Lower leg skin (tissue), 4 donors: Measurements from ENCODE around the gene RTN4IP1. TPM values are rescaled to one million over a fixed set of nuclear protein-coding genes. Genes with fewer than 3 reads are reported as not detected.

Source experiments
- DNase-seq, 2 donors: peaks; one replicate each; pipeline ENCODE4 v3.0.0-alpha.2; 2019; ENCODE audit warnings: low spot score in 2 of 2
- H3K4me3 ChIP-seq: fragments of 200-600 bp; sonication (generic); 2 replicates; pipeline ENCODE4 v1.5.1; 2017; ENCODE audit warnings: mild to moderate bottlenecking, low read depth; ENCODE audit not compliant: poor library complexity, severe bottlenecking
- CTCF ChIP-seq, 3 donors: fragments of 450-650 bp; IDR thresholded peaks; one replicate each; pipeline ENCODE4 v1.5.1; 2016; ENCODE audit warnings: antibody characterized with exemption in 3 of 3, mild to moderate bottlenecking in 3 of 3, moderate library complexity in 2 of 3
- POLR2A ChIP-seq, 2 donors: fragments of 450-650 bp; IDR thresholded peaks; one replicate each; pipeline ENCODE4 v1.6.1; 2016 to 2017; ENCODE audit warnings: antibody characterized with exemption in 2 of 2, mild to moderate bottlenecking in 1 of 2, moderate library complexity in 1 of 2
- WGBS, 2 donors: methylation state at CpG; one replicate each; pipeline ENCODE4 v1.1.5; 2018; 5-methylcytosine and 5-hydroxymethylcytosine counted together
- intact Hi-C: fragments of 100-400 bp; cut with DNase I; formaldehyde crosslinking; loops from one replicate; pipeline ENCODE4 v1.15.0; 2023; ENCODE audit warnings: low total_unique reads
- total RNA-seq, 4 donors: library from RNA; depleted of rRNA; stranded (reverse); fragments of >200 nt; gene quantifications; one replicate each; pipeline ENCODE4 v1.1.0, GENCODE V29; 2016

Gene RTN4IP1
- total RNA-seq, 4 donors from 2014 or later: 0.80 to 4.1 (median 2.5) TPM

GRCh38 chr6:106547601-106548453, 81.5 kb downstream of the RTN4IP1 start:
- H3K4me3 ChIP-seq: no peak overlapping the region
- DNase-seq: no peak
- TF ChIP-seq CTCF (IDR thresholded peaks at IDR 0.05): no peak
- no peak for TF ChIP-seq POLR2A (IDR thresholded peaks at IDR 0.05)
- intact Hi-C loops: no loop called here
- WGBS, 2 donors: 40% methylated on average over 6 of the region's 6 CpGs

GRCh38 chr6:106546691-106547414, 82.4 kb downstream of the RTN4IP1 start:
- intact Hi-C loops: no loop called here
- no peak for DNase-seq
- H3K4me3 ChIP-seq: no peak overlapping the region
- TF ChIP-seq POLR2A (IDR thresholded peaks at IDR 0.05) (no peak), CTCF (IDR thresholded peaks at IDR 0.05) (no peak)
- 29 to 36% methylated on average over 5 of the region's 5 CpGs for WGBS, 2 donors

GRCh38 chr6:106546261-106546690, 83.0 kb downstream of the RTN4IP1 start:
- no peak overlapping the region for H3K4me3 ChIP-seq
- WGBS, 2 donors: 9 to 15% methylated on average over 2 of the region's 2 CpGs
- DNase-seq: no peak
- intact Hi-C loops: no loop called here
- no peak for TF ChIP-seq POLR2A (IDR thresholded peaks at IDR 0.05)
- no peak for TF ChIP-seq CTCF (IDR thresholded peaks at IDR 0.05)

- intact Hi-C loops: no loop called here
- TF ChIP-seq CTCF (IDR thresholded peaks at IDR 0.05): no peak
- WGBS, 2 donors: 80 to 88% methylated on average over 6 of the region's 6 CpGs
- H3K4me3 ChIP-seq: no peak overlapping the region
- no peak for DNase-seq
These were observed 88.4 kb downstream of the RTN4IP1 start for GRCh38 chr6:106540907-106541306.

GRCh38 chr6:106540432-106540831, 88.9 kb downstream of the RTN4IP1 start:
- intact Hi-C loops: no loop called here
- H3K4me3 ChIP-seq: no peak overlapping the region
- no peak for DNase-seq
- no peak for TF ChIP-seq POLR2A (IDR thresholded peaks at IDR 0.05)
- TF ChIP-seq CTCF (IDR thresholded peaks at IDR 0.05): no peak
